ENCODE measurements around the gene CHST11.

GRCh38 chr12:104522985-104523722, 66.4 kb downstream of the CHST11 start:
- TF ChIP-seq POLR2A (IDR thresholded peaks at IDR 0.05) (no peak), CTCF (IDR thresholded peaks at IDR 0.05) (no peak), POLR2AphosphoS5 (IDR thresholded peaks at IDR 0.05) (no peak)

Data from breast epithelium (tissue), 3 donors.